ENCODE data around the gene MROH7.

- TF ChIP-seq, protein P1, sequence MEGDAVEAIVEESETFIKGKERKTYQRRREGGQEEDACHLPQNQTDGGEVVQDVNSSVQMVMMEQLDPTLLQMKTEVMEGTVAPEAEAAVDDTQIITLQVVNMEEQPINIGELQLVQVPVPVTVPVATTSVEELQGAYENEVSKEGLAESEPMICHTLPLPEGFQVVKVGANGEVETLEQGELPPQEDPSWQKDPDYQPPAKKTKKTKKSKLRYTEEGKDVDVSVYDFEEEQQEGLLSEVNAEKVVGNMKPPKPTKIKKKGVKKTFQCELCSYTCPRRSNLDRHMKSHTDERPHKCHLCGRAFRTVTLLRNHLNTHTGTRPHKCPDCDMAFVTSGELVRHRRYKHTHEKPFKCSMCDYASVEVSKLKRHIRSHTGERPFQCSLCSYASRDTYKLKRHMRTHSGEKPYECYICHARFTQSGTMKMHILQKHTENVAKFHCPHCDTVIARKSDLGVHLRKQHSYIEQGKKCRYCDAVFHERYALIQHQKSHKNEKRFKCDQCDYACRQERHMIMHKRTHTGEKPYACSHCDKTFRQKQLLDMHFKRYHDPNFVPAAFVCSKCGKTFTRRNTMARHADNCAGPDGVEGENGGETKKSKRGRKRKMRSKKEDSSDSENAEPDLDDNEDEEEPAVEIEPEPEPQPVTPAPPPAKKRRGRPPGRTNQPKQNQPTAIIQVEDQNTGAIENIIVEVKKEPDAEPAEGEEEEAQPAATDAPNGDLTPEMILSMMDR (IDR thresholded peaks at IDR 0.05): no peak
- no peak for TF ChIP-seq EZH2 (IDR thresholded peaks at IDR 0.05)
Measured at GRCh38 chr1:54695764-54696163, 54.2 kb downstream of the MROH7 start.

Measured in neural progenitor cell (in vitro differentiated cells).